ENCODE results near the gene CLSTN1. TPM values are rescaled to one million over a fixed set of nuclear protein-coding genes. Genes with fewer than 3 reads are reported as not detected.

Gene CLSTN1
- total RNA-seq, 1 experiment from 2014 or later = 119 TPM

DNA sequence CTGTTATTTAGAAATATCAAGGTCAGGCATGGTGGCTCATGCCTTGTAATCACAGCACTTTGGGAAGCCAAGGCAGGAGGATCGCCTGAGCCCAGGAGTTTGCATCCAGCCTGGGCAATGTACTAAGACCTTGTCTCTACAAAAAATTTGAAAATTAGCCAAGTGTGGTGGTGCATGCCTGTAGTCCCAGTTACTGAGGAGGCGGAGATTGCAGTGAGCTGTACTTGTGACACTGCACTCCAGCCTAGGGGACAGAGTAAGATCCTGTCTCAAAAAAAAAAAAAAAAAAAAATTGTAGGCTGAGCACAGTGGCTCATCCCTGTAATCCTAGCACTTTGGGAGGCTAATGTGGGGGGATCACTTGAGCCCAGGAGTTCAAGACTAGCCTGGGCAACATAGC is 127.0 kb downstream of the CLSTN1 start:
- CTCF ChIA-PET = interaction anchor here (1.4 kb wide), 1 partner anchor 81 kb away, joined by 3 read pairs; no protein-coding TSS in a partner anchor
- Mint-ChIP-seq H3K36me3 (no peaks in the 10 kb centered on the region), H3K27me3 (ENCODE audit: low read depth) (no peaks in the 10 kb centered on the region), H3K9me3 (no peaks in the 10 kb centered on the region), H3K4me1 (peaks cover 15% of the 10 kb centered on the region), H3K27ac (no peak overlapping the region), H3K4me3 (no peak overlapping the region)
- DNase-seq (ENCODE audit: low spot score) (no peak), ATAC-seq (no peak)
- POLR2A ChIA-PET = interaction anchor here (0.5 kb wide), 1 partner anchor 182 kb away, joined by 4 read pairs; no protein-coding TSS in a partner anchor
- TF ChIP-seq, protein P1, sequence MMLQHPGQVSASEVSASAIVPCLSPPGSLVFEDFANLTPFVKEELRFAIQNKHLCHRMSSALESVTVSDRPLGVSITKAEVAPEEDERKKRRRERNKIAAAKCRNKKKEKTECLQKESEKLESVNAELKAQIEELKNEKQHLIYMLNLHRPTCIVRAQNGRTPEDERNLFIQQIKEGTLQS (CRISPR knock-in tag; conservative IDR thresholded peaks at IDR 0.05) = no peak
- no peak for TF ChIP-seq NFYB (CRISPR knock-in tag; conservative IDR thresholded peaks at IDR 0.05; ENCODE audit: low read depth)
- TF ChIP-seq ZNF138 (CRISPR knock-in tag; conservative IDR thresholded peaks at IDR 0.05) = no peak
- TF ChIP-seq STAT6 (CRISPR knock-in tag; conservative IDR thresholded peaks at IDR 0.05; ENCODE audit: low read depth) = no peak
- TF ChIP-seq TP53 (CRISPR knock-in tag; IDR thresholded peaks at IDR 0.05) = no peak
- TF ChIP-seq, protein P2, sequence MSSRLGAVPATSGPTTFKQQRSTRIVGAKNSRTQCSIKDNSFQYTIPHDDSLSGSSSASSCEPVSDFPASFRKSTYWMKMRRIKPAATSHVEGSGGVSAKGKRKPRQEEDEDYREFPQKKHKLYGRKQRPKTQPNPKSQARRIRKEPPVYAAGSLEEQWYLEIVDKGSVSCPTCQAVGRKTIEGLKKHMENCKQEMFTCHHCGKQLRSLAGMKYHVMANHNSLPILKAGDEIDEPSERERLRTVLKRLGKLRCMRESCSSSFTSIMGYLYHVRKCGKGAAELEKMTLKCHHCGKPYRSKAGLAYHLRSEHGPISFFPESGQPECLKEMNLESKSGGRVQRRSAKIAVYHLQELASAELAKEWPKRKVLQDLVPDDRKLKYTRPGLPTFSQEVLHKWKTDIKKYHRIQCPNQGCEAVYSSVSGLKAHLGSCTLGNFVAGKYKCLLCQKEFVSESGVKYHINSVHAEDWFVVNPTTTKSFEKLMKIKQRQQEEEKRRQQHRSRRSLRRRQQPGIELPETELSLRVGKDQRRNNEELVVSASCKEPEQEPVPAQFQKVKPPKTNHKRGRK (CRISPR knock-in tag; IDR thresholded peaks at IDR 0.05; ENCODE audit: borderline replicate concordance) = no peak
- TF ChIP-seq USF1 (CRISPR knock-in tag; IDR thresholded peaks at IDR 0.05) = no peak
- no peak for TF ChIP-seq ZNF671 (CRISPR knock-in tag; IDR thresholded peaks at IDR 0.05)
- no peak for TF ChIP-seq ZNF317 (CRISPR knock-in tag; IDR thresholded peaks at IDR 0.05; ENCODE audit: borderline replicate concordance, low read depth)
- TF ChIP-seq SOX15 (CRISPR knock-in tag; IDR thresholded peaks at IDR 0.05) = no peak
- TF ChIP-seq ELF4 (CRISPR knock-in tag; IDR thresholded peaks at IDR 0.05; ENCODE audit: low read depth) = no peak
- TF ChIP-seq GABPB1 (CRISPR knock-in tag; IDR thresholded peaks at IDR 0.05) = no peak
- no peak for TF ChIP-seq FOXP1 (CRISPR knock-in tag; IDR thresholded peaks at IDR 0.05; ENCODE audit: borderline replicate concordance)
- TF ChIP-seq, protein P3, sequence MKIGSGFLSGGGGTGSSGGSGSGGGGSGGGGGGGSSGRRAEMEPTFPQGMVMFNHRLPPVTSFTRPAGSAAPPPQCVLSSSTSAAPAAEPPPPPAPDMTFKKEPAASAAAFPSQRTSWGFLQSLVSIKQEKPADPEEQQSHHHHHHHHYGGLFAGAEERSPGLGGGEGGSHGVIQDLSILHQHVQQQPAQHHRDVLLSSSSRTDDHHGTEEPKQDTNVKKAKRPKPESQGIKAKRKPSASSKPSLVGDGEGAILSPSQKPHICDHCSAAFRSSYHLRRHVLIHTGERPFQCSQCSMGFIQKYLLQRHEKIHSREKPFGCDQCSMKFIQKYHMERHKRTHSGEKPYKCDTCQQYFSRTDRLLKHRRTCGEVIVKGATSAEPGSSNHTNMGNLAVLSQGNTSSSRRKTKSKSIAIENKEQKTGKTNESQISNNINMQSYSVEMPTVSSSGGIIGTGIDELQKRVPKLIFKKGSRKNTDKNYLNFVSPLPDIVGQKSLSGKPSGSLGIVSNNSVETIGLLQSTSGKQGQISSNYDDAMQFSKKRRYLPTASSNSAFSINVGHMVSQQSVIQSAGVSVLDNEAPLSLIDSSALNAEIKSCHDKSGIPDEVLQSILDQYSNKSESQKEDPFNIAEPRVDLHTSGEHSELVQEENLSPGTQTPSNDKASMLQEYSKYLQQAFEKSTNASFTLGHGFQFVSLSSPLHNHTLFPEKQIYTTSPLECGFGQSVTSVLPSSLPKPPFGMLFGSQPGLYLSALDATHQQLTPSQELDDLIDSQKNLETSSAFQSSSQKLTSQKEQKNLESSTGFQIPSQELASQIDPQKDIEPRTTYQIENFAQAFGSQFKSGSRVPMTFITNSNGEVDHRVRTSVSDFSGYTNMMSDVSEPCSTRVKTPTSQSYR (CRISPR knock-in tag; IDR thresholded peaks at IDR 0.05) = no peak
- TF ChIP-seq ZBTB43 (CRISPR knock-in tag; IDR thresholded peaks at IDR 0.05) = no peak

- peaks cover 35% of the 10 kb centered on the region for H3K27me3 Mint-ChIP-seq (ENCODE audit: low read depth)
- DNase-seq (ENCODE audit: low spot score) (no peak), ATAC-seq (no peak)
- POLR2A ChIA-PET = no interaction called here
- CTCF ChIA-PET = interaction anchor here (0.7 to 14.9 kb wide), 5 partner anchors 23 to 235 kb away, joined by 3 to 163 read pairs (median 3); no protein-coding TSS in a partner anchor
- H3K27ac Mint-ChIP-seq = no peak overlapping the region
- no peaks in the 10 kb centered on the region for H3K36me3 Mint-ChIP-seq
- no peak overlapping the region for H3K4me3 Mint-ChIP-seq
- H3K9me3 Mint-ChIP-seq = no peaks in the 10 kb centered on the region
- peaks cover 30% of the 10 kb centered on the region for H3K4me1 Mint-ChIP-seq
- TF ChIP-seq NR2C2 (CRISPR knock-in tag; IDR thresholded peaks at IDR 0.05) (no peak), FOXK1 (CRISPR knock-in tag; IDR thresholded peaks at IDR 0.05) (no peak), EMX1 (CRISPR knock-in tag; IDR thresholded peaks at IDR 0.05) (no peak), PRDM15 (CRISPR knock-in tag; IDR thresholded peaks at IDR 0.05) (no peak), KAT7 (CRISPR knock-in tag; IDR thresholded peaks at IDR 0.05; ENCODE audit: borderline replicate concordance) (no peak), TP53 (CRISPR knock-in tag; IDR thresholded peaks at IDR 0.05) (no peak)
- TF ChIP-seq, protein P4, sequence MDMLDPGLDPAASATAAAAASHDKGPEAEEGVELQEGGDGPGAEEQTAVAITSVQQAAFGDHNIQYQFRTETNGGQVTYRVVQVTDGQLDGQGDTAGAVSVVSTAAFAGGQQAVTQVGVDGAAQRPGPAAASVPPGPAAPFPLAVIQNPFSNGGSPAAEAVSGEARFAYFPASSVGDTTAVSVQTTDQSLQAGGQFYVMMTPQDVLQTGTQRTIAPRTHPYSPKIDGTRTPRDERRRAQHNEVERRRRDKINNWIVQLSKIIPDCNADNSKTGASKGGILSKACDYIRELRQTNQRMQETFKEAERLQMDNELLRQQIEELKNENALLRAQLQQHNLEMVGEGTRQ (CRISPR knock-in tag; IDR thresholded peaks at IDR 0.05) = no peak
Observed at GRCh38 chr1:9691691-9692090, 132.1 kb downstream of the CLSTN1 start.
